ENCODE data around the gene CPNE5. TPM values are rescaled to one million over a fixed set of nuclear protein-coding genes. Genes with fewer than 3 reads are reported as not detected.

Gene CPNE5
- total RNA-seq, 3 donors from 2014 or later (not counting 1 experiment from before 2014, with no cell fraction given) = 1.2 to 8.5 (median 2.0) TPM

DNA sequence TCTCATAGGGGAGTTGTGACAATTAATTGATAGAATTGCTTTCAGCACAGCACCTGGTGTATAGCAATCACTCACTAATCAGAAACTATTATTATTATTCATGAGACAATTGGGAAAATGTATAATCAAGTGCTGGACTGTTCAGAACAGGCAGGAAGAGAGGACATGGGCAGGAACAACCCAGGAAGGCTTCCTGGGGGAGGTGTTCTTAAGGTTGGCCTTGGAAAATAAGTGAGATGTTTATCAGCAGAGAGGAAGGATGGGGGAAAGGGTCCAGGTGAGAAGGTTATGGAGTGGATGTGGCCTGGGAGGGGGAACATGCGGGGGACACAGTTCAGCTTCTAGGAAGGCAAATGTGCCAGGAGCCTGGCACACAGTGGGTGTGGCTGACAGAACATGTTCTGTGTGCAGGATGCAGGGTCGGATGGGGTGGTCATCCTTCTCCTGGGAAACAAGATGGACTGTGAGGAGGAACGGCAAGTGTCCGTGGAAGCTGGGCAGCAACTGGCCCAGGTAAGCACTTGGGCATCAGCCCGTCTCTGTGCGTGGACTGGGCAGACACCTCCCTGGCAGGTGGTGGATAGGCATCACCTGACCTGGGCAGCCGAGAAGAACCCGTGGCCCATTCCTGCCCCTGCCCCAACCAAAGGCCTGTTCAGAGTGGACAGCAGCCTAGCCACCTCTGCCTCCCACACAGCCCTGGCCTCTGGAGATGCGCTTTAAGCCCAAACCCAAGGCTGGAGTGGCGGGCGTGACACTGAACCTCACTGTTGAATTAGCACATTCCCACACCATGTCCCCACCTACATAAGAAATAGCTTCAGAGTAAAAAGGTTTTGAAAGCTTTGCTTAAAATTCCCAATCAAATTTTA lies 110.7 kb downstream of the CPNE5 start:
- Histone ChIP-seq H3K9me3 (ENCODE audit: control insufficient read depth, insufficient read depth, low read length) (no peaks in the 10 kb centered on the region), H3K4me1 (ENCODE audit: control insufficient read depth, insufficient read depth, low read length) (peaks cover 11% of the 10 kb centered on the region), H3K27me3 (ENCODE audit: control insufficient read depth, insufficient read depth, low read length) (no peaks in the 10 kb centered on the region), H3K27ac (ENCODE audit: low read length) (no peak overlapping the region), H3K4me3 (ENCODE audit: low read length) (no peak overlapping the region), H3K36me3 (ENCODE audit: control insufficient read depth, insufficient read depth, low read length) (no peaks in the 10 kb centered on the region)
- Mint-ChIP-seq H3K4me1 (peaks cover 6 to 7% of the 10 kb centered on the region in 2 donors), H3K27ac (no peak overlapping the region), H3K36me3 (no peaks in the 10 kb centered on the region), H3K27me3 (ENCODE audit: low read depth in 2 of 2) (no peaks in the 10 kb centered on the region), H3K9me3 (no peaks in the 10 kb centered on the region), H3K4me3 (no peak overlapping the region)
- ATAC-seq (no peak), DNase-seq (no peak)
- TF ChIP-seq, protein P1, sequence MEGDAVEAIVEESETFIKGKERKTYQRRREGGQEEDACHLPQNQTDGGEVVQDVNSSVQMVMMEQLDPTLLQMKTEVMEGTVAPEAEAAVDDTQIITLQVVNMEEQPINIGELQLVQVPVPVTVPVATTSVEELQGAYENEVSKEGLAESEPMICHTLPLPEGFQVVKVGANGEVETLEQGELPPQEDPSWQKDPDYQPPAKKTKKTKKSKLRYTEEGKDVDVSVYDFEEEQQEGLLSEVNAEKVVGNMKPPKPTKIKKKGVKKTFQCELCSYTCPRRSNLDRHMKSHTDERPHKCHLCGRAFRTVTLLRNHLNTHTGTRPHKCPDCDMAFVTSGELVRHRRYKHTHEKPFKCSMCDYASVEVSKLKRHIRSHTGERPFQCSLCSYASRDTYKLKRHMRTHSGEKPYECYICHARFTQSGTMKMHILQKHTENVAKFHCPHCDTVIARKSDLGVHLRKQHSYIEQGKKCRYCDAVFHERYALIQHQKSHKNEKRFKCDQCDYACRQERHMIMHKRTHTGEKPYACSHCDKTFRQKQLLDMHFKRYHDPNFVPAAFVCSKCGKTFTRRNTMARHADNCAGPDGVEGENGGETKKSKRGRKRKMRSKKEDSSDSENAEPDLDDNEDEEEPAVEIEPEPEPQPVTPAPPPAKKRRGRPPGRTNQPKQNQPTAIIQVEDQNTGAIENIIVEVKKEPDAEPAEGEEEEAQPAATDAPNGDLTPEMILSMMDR (IDR thresholded peaks at IDR 0.05) = no peak
- 93% methylated on average over 11 of the region's 11 CpGs for WGBS (ENCODE audit: insufficient coverage)
- intact Hi-C loops (cut with micrococcal nuclease) = no loop called here

DNA sequence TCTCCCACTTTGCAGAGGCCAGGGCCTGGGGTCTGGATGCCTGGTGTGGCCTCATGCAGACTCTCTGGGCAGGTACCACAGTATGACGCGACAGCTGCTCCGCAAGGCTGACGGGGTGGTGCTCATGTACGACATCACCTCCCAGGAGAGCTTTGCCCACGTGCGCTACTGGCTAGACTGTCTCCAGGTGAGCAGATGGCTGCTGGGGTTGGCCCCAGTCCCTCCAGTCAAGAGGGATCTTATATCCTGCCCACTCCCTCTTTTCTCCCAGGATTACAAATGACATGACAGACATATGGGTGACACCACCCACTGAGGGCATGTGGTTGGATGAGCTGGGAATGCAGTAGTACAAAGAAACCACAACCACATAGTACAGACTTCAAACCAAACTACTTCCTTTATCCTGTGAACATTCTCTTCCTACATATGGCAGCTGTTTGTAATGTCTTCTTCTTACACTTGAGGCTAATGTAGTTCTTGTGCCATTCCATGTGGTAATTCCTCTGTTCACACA lies 111.7 kb downstream of the CPNE5 start:
- 82% methylated on average over 7 of the region's 7 CpGs for WGBS (ENCODE audit: insufficient coverage)
- no peak overlapping the region for H3K4me3 ChIP-seq (ENCODE audit: low read length)
- no peaks in the 10 kb centered on the region for H3K36me3 ChIP-seq (ENCODE audit: control insufficient read depth, insufficient read depth, low read length)
- no peaks in the 10 kb centered on the region for H3K9me3 ChIP-seq (ENCODE audit: control insufficient read depth, insufficient read depth, low read length)
- intact Hi-C loops (cut with micrococcal nuclease) = no loop called here
- no peak for ATAC-seq
- H3K36me3 Mint-ChIP-seq = no peaks in the 10 kb centered on the region
- H3K4me3 Mint-ChIP-seq = no peak overlapping the region
- no peak overlapping the region for H3K27ac ChIP-seq (ENCODE audit: low read length)
- no peaks in the 10 kb centered on the region for H3K27me3 Mint-ChIP-seq (ENCODE audit: low read depth in 2 of 2)
- peaks cover 11% of the 10 kb centered on the region for H3K4me1 ChIP-seq (ENCODE audit: control insufficient read depth, insufficient read depth, low read length)
- H3K27ac Mint-ChIP-seq = no peak overlapping the region
- no peaks in the 10 kb centered on the region for H3K9me3 Mint-ChIP-seq
- peaks cover 6 to 7% of the 10 kb centered on the region in 2 donors for H3K4me1 Mint-ChIP-seq
- DNase-seq = no peak
- TF ChIP-seq, protein P1 (IDR thresholded peaks at IDR 0.05) = no peak
- H3K27me3 ChIP-seq (ENCODE audit: control insufficient read depth, insufficient read depth, low read length) = no peaks in the 10 kb centered on the region

GRCh38 chr6:36725581-36725980 lies 113.7 kb downstream of the CPNE5 start:
- Histone ChIP-seq H3K27me3 (ENCODE audit: control insufficient read depth, insufficient read depth, low read length) (no peaks in the 10 kb centered on the region), H3K27ac (ENCODE audit: low read length) (no peak overlapping the region), H3K36me3 (ENCODE audit: control insufficient read depth, insufficient read depth, low read length) (no peaks in the 10 kb centered on the region), H3K4me3 (ENCODE audit: low read length) (no peak overlapping the region), H3K4me1 (ENCODE audit: control insufficient read depth, insufficient read depth, low read length) (peaks cover 11% of the 10 kb centered on the region), H3K9me3 (ENCODE audit: control insufficient read depth, insufficient read depth, low read length) (no peaks in the 10 kb centered on the region)
- Mint-ChIP-seq H3K4me1 (peaks cover 6 to 7% of the 10 kb centered on the region in 2 donors), H3K36me3 (no peaks in the 10 kb centered on the region), H3K27ac (no peak overlapping the region), H3K4me3 (no peak overlapping the region), H3K27me3 (ENCODE audit: low read depth in 2 of 2) (no peaks in the 10 kb centered on the region), H3K9me3 (no peaks in the 10 kb centered on the region)
- ATAC-seq = no peak
- 94% methylated on average over 7 of the region's 7 CpGs for WGBS (ENCODE audit: insufficient coverage)
- intact Hi-C loops (cut with micrococcal nuclease) = no loop called here
- TF ChIP-seq, protein P1 (IDR thresholded peaks at IDR 0.05) = no peak
- DNase-seq = no peak

Measured in natural killer cell (primary cell).